Astrocyte of the spinal cord (primary cell): ENCODE measurements around the gene CYTH1.

Source experiments
- DNase-seq: peaks from one replicate; pipeline ENCODE4 v3.0.0; 2011; ENCODE audit warnings: low read depth, low spot score
- H3K4me3 ChIP-seq: 2 replicates; pipeline ENCODE4 v1.5.1; 2011; ENCODE audit warnings: low read depth, mild to moderate bottlenecking, low read length, moderate library complexity
- in situ Hi-C: cut with HindIII; loops from 2 replicates; pipeline ENCODE4 v1.10.0; 2017; ENCODE audit warnings: low sequenced_read_pairs
- TF ChIP-seq, protein P1 (sequence below): IDR thresholded peaks from 2 replicates; pipeline ENCODE4 v1.5.1; 2012; ENCODE audit warnings: low read depth, mild to moderate bottlenecking, low read length, inconsistent platforms

Gene CYTH1

DNA sequence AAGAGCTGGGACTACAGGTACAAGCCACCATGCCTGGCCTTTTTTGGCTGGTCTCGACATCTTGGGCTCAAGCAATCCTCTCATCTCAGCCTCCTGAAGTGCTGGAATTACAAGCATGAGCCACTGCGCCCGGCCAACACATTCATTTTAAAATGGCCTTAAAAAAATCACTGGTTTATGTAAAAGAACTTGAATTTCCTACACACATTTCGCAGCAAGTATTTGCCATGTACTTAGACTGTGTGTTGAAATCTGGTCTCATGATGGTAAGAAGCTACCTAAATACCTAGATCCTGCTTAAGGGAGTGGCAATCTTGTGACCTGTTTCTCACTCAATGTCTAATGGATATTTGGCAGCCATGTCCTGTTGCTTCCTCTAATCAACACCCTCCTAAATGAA, 8.5 kb upstream of the CYTH1 start:
- H3K4me3 ChIP-seq = no peak overlapping the region
- TF ChIP-seq, protein P1, sequence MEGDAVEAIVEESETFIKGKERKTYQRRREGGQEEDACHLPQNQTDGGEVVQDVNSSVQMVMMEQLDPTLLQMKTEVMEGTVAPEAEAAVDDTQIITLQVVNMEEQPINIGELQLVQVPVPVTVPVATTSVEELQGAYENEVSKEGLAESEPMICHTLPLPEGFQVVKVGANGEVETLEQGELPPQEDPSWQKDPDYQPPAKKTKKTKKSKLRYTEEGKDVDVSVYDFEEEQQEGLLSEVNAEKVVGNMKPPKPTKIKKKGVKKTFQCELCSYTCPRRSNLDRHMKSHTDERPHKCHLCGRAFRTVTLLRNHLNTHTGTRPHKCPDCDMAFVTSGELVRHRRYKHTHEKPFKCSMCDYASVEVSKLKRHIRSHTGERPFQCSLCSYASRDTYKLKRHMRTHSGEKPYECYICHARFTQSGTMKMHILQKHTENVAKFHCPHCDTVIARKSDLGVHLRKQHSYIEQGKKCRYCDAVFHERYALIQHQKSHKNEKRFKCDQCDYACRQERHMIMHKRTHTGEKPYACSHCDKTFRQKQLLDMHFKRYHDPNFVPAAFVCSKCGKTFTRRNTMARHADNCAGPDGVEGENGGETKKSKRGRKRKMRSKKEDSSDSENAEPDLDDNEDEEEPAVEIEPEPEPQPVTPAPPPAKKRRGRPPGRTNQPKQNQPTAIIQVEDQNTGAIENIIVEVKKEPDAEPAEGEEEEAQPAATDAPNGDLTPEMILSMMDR = no peak
- in situ Hi-C loops = no loop called here
- DNase-seq = no peak

DNA sequence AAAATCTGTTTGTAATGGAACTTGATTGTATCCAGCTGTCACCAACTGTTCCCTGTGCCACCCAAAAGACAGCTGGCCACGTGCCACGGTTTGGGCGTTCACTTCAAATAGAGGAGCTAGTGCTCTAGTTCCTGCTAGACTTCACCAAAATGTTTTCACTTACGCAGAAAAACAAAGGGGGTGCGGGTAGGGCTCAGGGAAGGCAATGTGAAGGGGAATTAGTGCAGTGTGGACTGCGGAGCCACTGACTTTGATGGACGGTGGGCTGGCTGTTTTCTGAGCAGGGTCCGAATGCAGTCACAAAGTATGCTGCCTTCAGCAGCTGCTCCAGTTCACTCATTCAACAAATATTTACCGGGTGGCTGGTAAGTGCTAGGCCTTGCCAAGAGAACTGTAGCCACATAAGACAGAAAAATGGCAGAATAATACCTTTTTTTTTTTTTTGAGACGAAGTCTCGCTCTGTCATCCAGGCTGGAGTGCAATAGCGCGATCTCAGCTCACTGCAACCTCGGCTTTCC, 7.6 kb upstream of the CYTH1 start:
- no peak overlapping the region for H3K4me3 ChIP-seq
- peak; percentile 82 for DNase-seq
- in situ Hi-C loops = no loop called here
- TF ChIP-seq, protein P1 = no peak

DNA sequence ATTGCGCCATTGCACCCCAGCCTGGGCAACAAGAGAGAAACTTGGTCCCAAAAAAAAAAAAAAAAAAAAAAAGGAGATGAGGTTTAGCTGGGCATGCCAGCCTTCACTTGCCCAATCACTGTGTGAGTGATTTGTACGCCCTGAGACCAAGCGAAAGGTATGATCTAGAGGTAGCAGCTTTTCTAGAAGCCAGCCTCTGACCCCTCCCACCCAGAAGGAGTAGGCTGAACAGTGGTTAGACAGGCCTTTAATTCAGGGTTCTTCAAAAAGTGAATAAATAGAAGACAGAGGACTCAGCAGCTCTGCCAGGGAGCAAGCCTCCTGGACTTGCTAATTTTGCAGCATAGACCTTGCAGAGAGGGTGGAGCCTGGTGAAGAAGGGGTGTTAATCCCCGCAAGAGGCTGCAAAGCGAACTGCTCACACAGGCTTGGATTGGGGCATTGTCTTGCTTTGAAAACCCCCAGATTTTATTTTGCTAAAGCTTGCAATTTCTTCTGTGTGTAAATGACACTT, 7.1 kb upstream of the CYTH1 start:
- H3K4me3 ChIP-seq = no peak overlapping the region
- no peak for DNase-seq
- in situ Hi-C loops = no loop called here
- TF ChIP-seq, protein P1 = no peak

DNA sequence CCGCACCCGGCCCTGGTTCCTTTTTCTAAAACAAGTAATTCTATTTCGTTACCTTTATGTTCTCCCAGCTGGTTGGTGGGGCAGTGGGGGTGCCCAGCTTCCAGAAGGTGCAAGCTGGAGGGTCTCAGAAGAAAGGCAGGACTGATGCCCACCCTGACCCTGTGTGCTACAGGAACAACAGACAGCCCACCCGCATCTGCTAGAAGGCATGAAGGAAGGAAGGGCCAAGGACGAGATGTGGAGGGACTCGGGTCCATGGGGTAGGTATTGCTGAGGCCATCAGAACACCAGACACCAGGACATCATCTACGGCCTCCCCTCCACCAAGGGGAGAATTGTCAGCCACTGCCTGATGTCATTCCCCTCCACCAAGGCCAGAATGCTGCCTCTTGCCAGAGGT, 6.4 kb upstream of the CYTH1 start:
- in situ Hi-C loops = no loop called here
- DNase-seq = no peak
- TF ChIP-seq, protein P1 = no peak
- H3K4me3 ChIP-seq = no peak overlapping the region

DNA sequence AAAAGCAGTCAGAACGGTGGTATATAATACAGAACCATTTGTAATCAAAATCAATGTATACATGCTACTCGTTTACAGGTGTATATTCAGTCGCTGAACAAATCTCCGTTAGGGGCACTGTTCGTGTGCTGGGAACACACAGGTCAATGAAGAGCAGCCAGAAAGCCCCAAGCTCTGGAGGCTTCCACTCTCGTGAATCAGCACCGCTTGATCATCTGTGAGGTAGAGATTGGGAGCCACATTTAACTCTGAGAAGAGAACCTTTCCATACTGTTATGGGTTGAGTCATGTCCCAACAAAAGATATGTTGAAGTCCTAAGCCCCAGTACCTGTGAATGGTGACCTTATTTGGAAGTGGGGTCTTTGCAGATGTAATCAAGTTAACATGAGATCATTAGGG, 5.4 kb upstream of the CYTH1 start:
- DNase-seq = no peak
- in situ Hi-C loops = no loop called here
- TF ChIP-seq, protein P1 = no peak
- H3K4me3 ChIP-seq = no peak overlapping the region

DNA sequence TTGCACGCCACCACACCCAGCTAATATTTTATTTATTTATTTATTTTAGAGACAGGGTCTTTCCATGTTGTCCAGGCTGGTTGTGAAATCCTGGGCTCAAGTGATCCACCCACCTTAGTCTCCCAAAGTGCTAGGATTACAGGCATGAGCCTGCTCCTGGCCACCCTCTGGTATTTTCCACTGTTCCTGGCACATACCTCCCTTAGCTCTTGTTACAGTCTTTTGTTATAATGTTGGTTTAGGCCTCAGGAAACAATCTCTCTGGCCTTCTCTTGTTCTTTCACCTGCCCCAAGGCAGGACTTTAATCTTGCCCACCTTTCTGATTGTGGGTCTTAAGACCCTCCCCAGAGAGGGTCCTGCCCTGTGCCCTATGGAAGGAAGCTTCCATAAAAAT, 3.6 kb upstream of the CYTH1 start:
- TF ChIP-seq, protein P1 = no peak
- no peak overlapping the region for H3K4me3 ChIP-seq
- DNase-seq = no peak
- in situ Hi-C loops = no loop called here
